ENCODE results near the gene C16orf89.
"Not testable (repeated sequence)": the region's sequence is repeated elsewhere in the genome, so short reads cannot be mapped to it uniquely, and the experiment has no call there.

The C16orf89 gene

GRCh38 chr16:5059386-5060072 is 6.2 kb downstream of the C16orf89 start:
- DNase-seq = no peak

- DNase-seq = no peak
These were observed 7.3 kb downstream of the C16orf89 start for GRCh38 chr16:5058476-5058875.

- DNase-seq = no peak
These were observed 9.4 kb downstream of the C16orf89 start for GRCh38 chr16:5056352-5056751.

GRCh38 chr16:5054876-5055865 is 10.6 kb downstream of the C16orf89 start:
- no peak for DNase-seq

DNA sequence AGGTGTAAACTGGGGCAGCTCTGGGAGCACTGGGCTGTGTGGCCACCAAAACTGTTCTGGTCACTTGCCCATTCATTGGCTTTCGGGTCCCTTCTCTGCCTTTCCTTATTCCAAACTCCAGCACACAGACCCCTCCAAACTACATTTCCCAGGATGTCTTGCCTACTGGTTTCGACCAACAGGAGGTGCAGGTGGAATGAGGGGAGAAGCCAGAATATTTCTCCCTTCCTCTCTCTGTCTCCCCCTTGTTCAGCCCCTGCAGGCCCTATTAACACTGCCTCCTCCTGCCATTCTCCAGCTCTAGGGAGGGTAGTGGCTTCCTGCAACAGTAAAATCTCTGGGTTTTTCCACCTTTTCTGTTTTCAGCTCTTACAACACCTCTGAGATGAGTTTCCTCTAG is 18.8 kb downstream of the C16orf89 start:
- no peak for DNase-seq

DNA sequence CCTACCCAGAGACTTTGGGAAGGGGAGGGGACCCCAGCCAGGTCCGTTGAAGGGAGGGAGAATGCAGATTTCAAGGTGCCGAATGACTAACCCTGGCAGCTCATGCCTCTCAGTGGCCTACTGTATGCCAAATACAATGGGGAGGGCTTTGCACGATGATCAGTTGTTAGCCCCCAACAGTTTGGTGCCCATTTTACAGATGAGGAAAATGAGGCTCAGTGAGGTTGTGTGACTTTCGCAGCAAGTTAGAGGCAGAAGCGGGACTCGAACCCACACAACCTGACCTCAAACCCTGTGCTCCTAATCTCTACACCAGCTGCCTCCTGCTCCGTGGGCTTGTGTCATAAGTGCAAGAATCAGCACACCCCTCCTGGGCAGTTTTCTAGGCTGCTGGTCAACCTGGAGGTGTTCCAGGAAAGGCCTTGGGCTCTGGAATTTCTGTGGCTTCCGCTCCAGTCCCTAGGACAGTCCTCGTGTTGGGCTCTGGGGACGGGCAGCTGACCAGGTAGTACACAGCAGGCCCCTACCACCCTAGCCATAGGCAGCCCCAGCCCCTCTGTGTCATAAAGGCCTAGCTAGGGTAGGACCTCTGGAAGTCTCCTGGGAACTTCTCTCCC is 20.1 kb downstream of the C16orf89 start:
- DNase-seq = no peak

DNA sequence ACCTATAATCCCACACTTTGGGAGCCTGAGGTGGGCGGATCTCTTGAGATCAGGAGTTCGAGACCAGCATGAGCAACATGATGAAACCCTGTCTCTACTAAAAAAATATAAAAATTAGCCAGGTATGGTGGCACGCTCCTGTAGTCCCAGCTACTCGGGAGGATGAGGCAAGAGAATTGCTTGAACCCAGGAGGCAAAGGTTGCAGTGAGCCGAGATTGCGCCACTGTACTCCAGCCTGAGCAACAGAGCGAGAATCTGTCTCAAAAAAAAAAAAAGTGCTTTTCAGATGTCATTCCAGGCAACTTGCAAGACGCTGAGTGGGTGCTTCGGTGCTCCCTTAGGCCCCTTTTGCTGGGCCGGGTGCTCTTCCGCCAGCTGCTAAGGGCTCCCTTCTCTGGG is 21.2 kb downstream of the C16orf89 start:
- DNase-seq = not testable (repeated sequence)

GRCh38 chr16:5044011-5044540 is 21.7 kb downstream of the C16orf89 start:
- no peak for DNase-seq

DNA sequence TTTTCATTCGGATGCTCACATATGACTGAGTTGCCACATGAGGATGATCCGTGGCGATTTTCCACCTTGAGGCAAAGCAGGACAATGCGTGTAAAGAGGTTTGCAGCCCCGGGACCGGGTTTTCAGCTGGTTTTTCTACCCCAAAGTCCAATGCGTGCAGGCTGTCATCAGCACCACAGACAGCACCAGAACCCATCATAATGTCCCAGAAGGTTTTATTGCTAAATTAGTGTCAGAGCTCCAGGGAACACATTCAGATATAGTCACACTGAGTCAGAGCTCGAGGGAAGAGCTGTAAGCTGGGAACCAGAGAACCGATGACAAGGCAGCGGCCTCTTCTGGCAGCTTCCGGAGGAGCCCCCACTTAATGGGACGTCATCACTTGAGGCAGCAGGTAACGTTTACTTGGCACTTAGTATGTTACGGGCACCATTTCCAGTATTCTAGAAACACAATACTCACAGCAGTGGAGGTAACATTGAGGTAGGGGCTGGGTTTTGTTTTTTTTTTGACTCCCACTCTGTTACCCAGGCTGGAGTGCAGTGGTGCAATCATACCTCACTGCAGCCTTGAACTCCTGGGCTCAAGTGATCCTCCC is 23.1 kb downstream of the C16orf89 start:
- DNase-seq = no peak

DNA sequence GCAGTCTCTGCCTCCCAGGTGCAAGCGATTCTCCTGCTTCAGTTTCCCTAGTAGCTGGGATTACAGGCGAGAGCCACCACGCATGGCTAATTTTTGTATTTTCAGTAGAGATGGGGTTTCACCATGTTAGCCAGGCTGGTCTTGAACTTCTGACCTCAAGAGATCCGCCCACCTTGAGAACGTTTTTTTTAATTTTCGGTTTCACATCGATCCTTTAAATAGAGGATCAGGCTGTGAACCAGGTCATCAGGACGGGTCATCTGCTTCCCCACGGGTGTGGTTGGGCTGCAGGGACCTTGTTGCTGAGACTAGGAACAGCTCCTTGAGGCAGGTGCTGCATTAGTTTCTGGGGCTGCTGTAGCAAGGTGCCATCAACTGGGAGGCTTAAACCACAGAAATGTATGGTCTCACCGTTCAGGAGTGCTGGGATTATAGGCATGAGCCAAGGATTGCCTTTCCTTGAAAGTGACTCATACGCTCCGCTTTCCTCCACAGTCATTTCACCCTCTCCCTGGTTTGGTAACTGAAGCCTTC is 24.1 kb downstream of the C16orf89 start:
- no peak for DNase-seq

DNA sequence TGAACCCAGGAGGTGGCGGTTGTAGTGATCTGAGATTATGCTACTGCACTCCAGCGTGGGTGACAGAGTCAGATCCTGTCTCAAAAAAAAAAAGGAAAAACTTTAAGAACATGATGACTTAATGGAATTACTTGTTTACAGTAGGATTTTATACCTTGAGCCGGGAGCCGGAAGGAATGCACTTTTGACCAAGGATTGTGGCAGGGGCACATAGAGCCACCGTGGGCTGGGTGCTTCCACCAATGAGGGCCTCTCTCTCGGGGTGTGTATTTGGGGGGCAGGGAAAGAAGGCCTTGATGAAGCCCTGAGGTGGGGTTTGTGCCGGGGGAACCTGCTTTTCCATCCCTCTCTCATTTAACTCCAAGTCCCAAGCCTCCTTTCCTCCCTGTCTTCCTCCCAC is 25.3 kb downstream of the C16orf89 start:
- no peak for DNase-seq

GRCh38 chr16:5036228-5037156 is 29.3 kb downstream of the C16orf89 start:
- DNase-seq = no peak

- DNase-seq = no peak
These were observed 29.9 kb downstream of the C16orf89 start for GRCh38 chr16:5035909-5036227.

DNA sequence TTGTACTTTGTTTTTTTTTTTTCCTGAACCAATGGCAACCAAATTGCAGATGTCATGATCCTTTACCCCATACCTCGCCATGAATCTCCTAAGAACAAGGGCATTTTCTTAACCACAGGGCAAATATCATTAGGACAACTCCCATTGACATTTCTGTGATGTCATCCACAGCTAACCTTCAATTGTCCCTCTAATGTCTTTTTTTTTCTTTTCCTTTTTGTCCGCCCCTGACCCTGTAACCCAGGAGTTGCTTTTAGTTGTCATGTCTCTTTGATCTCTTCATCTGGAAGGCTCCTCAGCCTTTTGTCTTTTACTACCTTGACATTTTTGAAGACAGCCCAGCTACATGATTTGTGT is 31.6 kb downstream of the C16orf89 start:
- no peak for DNase-seq

GRCh38 chr16:5033256-5034166 is 32.2 kb downstream of the C16orf89 start, which contains the start of gene NAGPA:
NAGPA (minus strand) TSS chr16:5033935; CDS start chr16:5033914, 21 bp downstream.
- peak; percentile 47 for DNase-seq

GRCh38 chr16:5032748-5033167 is 33.0 kb downstream of the C16orf89 start:
- DNase-seq = no peak

DNA sequence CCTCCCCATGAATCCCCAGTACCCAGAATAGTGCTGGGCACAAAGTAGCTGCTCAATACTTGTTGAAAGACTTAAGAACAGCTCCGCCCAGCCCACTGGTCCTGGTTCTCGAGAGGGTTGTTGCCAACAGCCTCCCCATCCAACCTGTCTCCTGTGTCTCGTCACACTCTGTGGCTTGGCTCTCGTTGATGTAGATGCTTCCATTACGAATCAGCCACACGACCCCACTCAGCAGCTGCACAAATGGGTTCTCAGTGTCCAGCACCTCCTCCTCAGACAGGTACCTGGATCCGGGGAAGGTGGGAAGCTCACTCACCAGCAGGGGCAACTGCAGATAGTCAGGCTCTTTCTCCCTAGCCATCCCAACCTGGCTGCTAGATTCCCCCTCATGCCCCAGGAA is 34.2 kb downstream of the C16orf89 start:
- no peak for DNase-seq

GRCh38 chr16:5030251-5030870 is 35.4 kb downstream of the C16orf89 start:
- DNase-seq = no peak

DNA sequence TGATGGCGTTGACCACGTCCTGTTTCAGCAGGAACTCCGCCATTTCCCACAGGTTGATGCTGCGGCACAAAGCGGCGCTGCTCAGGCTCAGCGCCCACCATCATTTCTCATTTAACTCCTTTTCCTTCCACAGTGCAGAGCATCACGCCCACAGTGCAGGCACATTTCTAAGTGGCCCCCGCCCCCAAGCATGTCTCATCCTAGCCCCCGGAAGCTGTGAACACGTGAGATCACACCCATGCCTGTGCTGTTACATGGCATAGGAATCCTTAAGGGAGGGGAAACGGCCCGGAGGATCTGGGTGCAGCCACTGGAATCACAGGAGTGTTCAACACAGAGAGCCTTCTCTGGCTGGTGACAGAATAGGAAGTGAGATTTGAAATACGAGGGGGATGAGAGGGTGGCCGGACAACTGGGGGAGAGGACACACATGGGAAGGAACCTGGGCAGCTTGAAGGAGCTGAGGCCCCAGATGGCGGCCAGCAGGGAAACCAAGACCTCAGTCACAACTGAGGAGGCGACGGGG is 36.7 kb downstream of the C16orf89 start:
- no peak for DNase-seq
